ENCODE measurements around the gene FUCA2. TPM values are rescaled to one million over a fixed set of nuclear protein-coding genes. Genes with fewer than 3 reads are reported as not detected.

Gene FUCA2
- total and polyA plus RNA-seq, 2 of the 8 experiments (the other 6 are each of a cell fraction or from before 2014, with no cell fraction given): 24.2 to 47.2 TPM

GRCh38 chr6:143553337-143553736, 41.8 kb upstream of the FUCA2 start:
- no peak overlapping the region for H4K91ac ChIP-seq (replicated peaks; ENCODE audit: insufficient read length, low read length)
- no peak overlapping the region for H2AK5ac ChIP-seq (ENCODE audit: low read depth, low read length)
- H2BK120ac ChIP-seq (replicated peaks; ENCODE audit: low read depth, low read length): no peak overlapping the region
- no peak overlapping the region for H4K8ac ChIP-seq (ENCODE audit: extremely low read depth, insufficient read depth, low read length)
- ChIA-PET CTCF (ENCODE audit: partially characterized antibody) (interaction anchor here (0.6 to 2.5 kb wide), 6 partner anchors 12 to 728 kb away, joined by 3 to 9 read pairs (median 4); no protein-coding TSS in a partner anchor), POLR2A (ENCODE audit: partially characterized antibody) (no interaction called here)
- no peak overlapping the region for H2BK5ac ChIP-seq (ENCODE audit: low read depth, low read length)
- H3K56ac ChIP-seq (replicated peaks; ENCODE audit: insufficient read length, low read depth, low read length): no peak overlapping the region
- no peak overlapping the region for H3K18ac ChIP-seq (ENCODE audit: extremely low read depth, low read length)
- no peaks in the 10 kb centered on the region for H3K27me3 ChIP-seq (replicated peaks in 1 of 4; ENCODE audit: control insufficient read depth in 3 of 4, extremely low read depth in 1 of 4, insufficient read depth in 3 of 4, low read length in 3 of 4)
- 84% methylated on average over 2 of the region's 2 CpGs; no CpG with 5 or more reads in 1 of the 2 experiments for WGBS, 2 experiments (ENCODE audit: extremely low coverage in 1 of 2, insufficient coverage in 1 of 2, insufficient read length in 1 of 2, insufficient replicate concordance in 2 of 2, low coverage in 1 of 2, low lambda C conversion rate in 2 of 2, missing lambda C conversion rate in 1 of 2)
- peaks cover 0 to 2% (median 0%) of the 10 kb centered on the region in 4 experiments; a peak in 2 of 7 replicates for H3K4me1 ChIP-seq (replicated peaks in 1 of 4; ENCODE audit: control insufficient read depth in 3 of 4, insufficient read depth in 4 of 4, low read length in 3 of 4)
- H3K79me2 ChIP-seq (ENCODE audit: control insufficient read depth in 1 of 2, insufficient read depth in 2 of 2, low read length in 2 of 2): no peaks in the 10 kb centered on the region
- no peaks in the 10 kb centered on the region for H3K23me2 ChIP-seq (ENCODE audit: low read depth, low read length)
- no peak overlapping the region for H2BK20ac ChIP-seq (ENCODE audit: low read length)
- H3K36me3 ChIP-seq (ENCODE audit: control insufficient read depth in 2 of 4, insufficient read depth in 4 of 4, low read length in 3 of 4): no peaks in the 10 kb centered on the region
- H3K9me3 ChIP-seq (ENCODE audit: insufficient read depth in 2 of 2, low read depth in 1 of 2, low read length in 1 of 2): no peaks in the 10 kb centered on the region
- H3K4me3 ChIP-seq (ENCODE audit: extremely low read depth in 1 of 4, insufficient read depth in 2 of 4, low read depth in 3 of 4, low read length in 4 of 4): no peak overlapping the region
- FAIRE-seq (no peak), DNase-seq (ENCODE audit: low read depth in 1 of 2, low spot score in 2 of 2) (no peak)
- H4K5ac ChIP-seq (ENCODE audit: insufficient read length, low read depth, low read length): no peak overlapping the region
- H3K4ac ChIP-seq (replicated peaks; ENCODE audit: insufficient read length, low read depth, low read length): no peak overlapping the region
- H3K79me1 ChIP-seq (ENCODE audit: low read depth, low read length): no peaks in the 10 kb centered on the region
- H3K9ac ChIP-seq (replicated peaks in 1 of 4; ENCODE audit: extremely low read depth in 1 of 4, low read depth in 3 of 4, low read length in 3 of 4): no peak overlapping the region
- H4K20me1 ChIP-seq (replicated peaks in 1 of 2; ENCODE audit: control insufficient read depth in 1 of 2, insufficient read depth in 2 of 2, low read length in 2 of 2): no peaks in the 10 kb centered on the region
- H2BK15ac ChIP-seq (ENCODE audit: low read length): no peak overlapping the region
- no peak overlapping the region for H3K4me2 ChIP-seq (ENCODE audit: insufficient read depth in 1 of 2, low read depth in 2 of 2, low read length in 2 of 2)
- no peak overlapping the region for H2AFZ ChIP-seq (ENCODE audit: low read length)
- no peak overlapping the region for H3K27ac ChIP-seq (ENCODE audit: low read depth, low read length)
- no peak overlapping the region for H3K14ac ChIP-seq (ENCODE audit: insufficient read length)
- H3K23ac ChIP-seq (ENCODE audit: insufficient read length): no peak overlapping the region
- H2BK12ac ChIP-seq (ENCODE audit: low read depth, low read length): no peak overlapping the region
- no peak for TF ChIP-seq KDM4A (IDR thresholded peaks at IDR 0.05; ENCODE audit: low read depth, low read length, severe bottlenecking)
- TF ChIP-seq BACH1 (IDR thresholded peaks at IDR 0.05; ENCODE audit: low read length): no peak
- TF ChIP-seq TAF1 (IDR thresholded peaks at IDR 0.05; ENCODE audit: low read depth, low read length): no peak
- TF ChIP-seq HDAC2 (IDR thresholded peaks at IDR 0.05; ENCODE audit: borderline replicate concordance in 1 of 2, low read depth in 2 of 2, low read length in 2 of 2): no peak
- TF ChIP-seq RXRA (IDR thresholded peaks at IDR 0.05; ENCODE audit: insufficient read depth, low read depth, low read length): no peak
- no peak for TF ChIP-seq KDM1A (IDR thresholded peaks at IDR 0.05; ENCODE audit: borderline replicate concordance, low read length)
- no peak for TF ChIP-seq TEAD4 (IDR thresholded peaks at IDR 0.05; ENCODE audit: low read depth, low read length)

Measured in H1 (cell line).